ENCODE measurements around the gene TTC23L.

- TF ChIP-seq CTCF (IDR thresholded peaks at IDR 0.05) (no peak), POLR2A (IDR thresholded peaks at IDR 0.05) (no peak)
Observed at GRCh38 chr5:34944460-34945047, 105.6 kb downstream of the TTC23L start.

Data from suprapubic skin (tissue), 3 donors.